ENCODE data around the gene GPC5.

Gene GPC5

DNA sequence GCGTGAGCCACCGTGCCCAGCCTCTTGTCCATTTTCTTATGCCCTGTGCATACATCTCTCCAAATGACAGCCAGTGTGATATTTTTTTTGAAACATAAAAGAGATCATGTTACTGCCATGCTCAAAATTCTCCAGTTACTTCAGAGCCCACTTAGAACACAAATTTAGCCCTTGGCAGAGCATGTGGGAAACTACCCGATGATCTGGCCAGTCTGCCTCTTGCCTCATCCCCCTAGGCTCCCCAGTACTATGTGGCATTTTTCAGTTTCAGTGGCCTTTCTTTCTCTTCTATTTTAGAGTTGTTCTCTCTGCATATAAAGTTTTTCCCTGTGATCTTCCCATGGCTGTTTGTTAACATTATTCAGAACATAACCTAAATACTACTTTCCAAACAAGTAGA is 323.0 kb downstream of the GPC5 start:
- no peak for DNase-seq (ENCODE audit: low spot score)

- DNase-seq (ENCODE audit: low spot score): peak; percentile 42
These were observed 324.0 kb downstream of the GPC5 start for GRCh38 chr13:91722267-91722884.

- DNase-seq (ENCODE audit: low spot score): no peak
These were observed 326.2 kb downstream of the GPC5 start for GRCh38 chr13:91724591-91724990.

- no peak for DNase-seq (ENCODE audit: low spot score)
These were observed 327.2 kb downstream of the GPC5 start for GRCh38 chr13:91725646-91726045.

DNA sequence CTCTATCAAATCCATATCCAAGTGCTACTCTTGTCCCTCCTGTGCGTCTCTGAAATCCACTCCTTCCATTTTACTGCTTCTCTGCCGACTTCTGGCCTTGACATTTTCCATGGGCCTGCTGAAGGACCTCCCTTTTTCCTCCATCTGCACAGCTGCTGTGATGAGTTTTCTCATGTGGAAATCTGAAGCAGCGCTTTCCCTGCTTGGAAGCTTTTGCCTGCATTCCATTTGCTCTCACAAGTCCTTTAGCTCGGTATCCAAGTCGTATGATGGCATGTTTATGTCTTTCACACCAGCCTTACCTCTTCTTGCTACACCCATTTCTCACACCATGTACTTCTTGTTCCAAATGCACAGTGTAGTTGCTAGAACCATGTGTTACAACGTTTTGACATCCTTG is 328.2 kb downstream of the GPC5 start:
- DNase-seq (ENCODE audit: low spot score): no peak

DNA sequence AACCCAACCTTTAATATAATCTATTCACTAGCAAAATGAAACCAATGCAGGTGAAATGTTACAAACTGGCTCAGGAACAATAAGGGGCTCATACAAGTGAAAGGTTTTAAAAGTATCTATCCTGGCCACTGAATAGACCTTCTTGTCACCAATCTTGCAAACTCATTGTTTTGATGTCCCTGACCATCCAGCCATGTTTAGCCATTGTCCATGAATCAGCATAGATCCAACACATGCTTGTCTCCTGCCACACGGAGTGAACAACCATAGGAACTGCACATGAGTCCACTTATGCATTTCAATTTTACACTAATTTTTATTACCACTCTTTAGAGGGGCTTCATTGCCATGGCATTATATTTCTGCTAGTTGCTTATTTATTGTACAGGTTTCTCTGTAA is 331.4 kb downstream of the GPC5 start:
- no peak for DNase-seq (ENCODE audit: low spot score)

DNA sequence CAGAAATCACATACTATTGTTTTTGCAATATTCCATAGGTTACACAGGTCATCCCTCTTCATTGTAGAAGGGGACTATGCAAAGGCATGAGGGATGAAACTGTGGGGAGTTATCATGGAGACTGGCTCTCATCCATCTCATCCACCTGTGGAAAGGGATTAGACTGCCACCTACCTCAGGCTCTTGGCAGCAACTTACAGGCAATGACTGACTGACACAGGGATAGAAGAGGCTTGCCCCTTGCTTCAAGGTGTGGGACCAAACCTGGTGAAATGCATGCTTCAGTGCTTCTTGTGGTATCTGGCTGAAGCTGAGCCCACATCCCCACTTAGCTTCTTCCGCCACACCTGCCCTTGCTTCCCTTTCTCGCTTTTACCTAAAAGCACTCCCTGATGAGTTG is 341.3 kb downstream of the GPC5 start:
- DNase-seq (ENCODE audit: low spot score): no peak

DNA sequence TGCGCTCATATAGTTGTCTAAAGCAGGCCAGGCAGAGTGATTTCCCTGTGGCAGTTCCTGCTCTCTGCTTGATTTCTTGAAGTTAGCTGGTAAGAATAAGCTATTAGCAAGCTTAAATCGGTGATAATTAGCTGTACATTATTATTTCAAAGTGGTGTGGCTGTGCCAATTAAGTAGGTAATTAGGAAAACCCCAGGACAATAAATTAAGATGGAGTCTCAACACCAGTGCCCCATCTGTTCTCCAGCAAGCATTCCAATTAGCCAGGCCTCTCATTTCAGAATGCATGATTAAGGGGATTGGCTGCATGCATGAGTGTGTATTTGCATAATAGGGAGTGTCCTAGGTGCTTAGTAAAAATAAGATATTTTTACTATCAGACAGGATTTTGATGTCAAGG is 342.3 kb downstream of the GPC5 start:
- no peak for DNase-seq (ENCODE audit: low spot score)

DNA sequence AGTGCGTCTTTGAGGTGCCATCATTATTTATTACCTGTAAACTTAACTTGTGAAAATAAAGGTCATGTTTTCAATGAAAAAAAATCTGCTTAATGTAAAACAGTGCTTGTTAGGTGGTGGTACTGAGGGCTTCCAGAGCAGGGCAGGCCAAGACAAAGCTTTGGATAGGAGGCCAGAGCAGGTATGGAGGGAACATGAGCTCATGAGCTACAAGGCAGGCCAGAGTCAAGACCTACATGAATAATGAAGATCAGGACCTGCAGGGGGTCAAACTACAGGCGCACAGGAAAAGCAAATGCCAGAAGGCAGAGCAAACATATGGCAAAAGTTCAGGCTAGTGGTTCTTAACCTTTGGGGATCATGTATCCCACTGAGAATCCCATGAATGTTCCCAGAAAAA is 343.5 kb downstream of the GPC5 start:
- no peak for DNase-seq (ENCODE audit: low spot score)

GRCh38 chr13:91744284-91744683 is 345.9 kb downstream of the GPC5 start:
- DNase-seq (ENCODE audit: low spot score): no peak

GRCh38 chr13:91745967-91746366 is 347.5 kb downstream of the GPC5 start:
- no peak for DNase-seq (ENCODE audit: low spot score)

GRCh38 chr13:91747186-91747585 is 348.8 kb downstream of the GPC5 start:
- DNase-seq (ENCODE audit: low spot score): peak; percentile 10

DNA sequence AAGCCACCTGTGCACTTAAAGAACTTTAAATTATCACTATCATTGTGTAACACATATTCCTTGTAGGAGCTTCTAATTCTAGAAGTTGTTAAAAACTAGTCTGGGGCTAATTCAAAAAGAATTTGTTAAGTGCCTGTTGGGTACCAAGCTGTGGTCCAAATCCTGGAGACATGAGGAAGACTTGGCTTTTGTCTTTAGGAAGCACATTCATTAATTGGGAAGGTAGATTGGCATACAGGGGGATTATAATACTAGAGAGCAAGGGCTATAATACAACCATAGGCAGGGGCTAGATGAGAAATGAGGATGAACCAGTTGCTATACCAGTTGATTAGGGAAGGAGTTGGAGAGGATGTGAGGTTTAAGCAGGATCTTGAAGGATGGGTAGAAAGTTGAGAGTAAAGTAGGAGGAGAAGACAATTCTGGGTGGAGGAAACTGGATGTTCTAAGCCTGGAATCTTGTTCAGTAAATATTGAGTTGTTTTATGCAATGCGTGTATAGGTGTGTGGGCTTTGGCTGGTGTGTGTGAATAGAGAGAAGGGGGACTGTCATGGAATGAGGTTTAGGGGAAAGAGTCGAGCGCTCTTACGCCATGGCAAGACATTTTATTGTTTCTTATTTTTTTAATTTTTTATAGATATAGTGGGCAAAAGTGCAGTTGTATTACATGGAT is 350.1 kb downstream of the GPC5 start:
- DNase-seq (ENCODE audit: low spot score): no peak

- DNase-seq (ENCODE audit: low spot score): no peak
These were observed 360.3 kb downstream of the GPC5 start for GRCh38 chr13:91758724-91759123.

- no peak for DNase-seq (ENCODE audit: low spot score)
These were observed 364.5 kb downstream of the GPC5 start for GRCh38 chr13:91762957-91763356.

GRCh38 chr13:91764527-91764926 is 366.1 kb downstream of the GPC5 start:
- no peak for DNase-seq (ENCODE audit: low spot score)

DNA sequence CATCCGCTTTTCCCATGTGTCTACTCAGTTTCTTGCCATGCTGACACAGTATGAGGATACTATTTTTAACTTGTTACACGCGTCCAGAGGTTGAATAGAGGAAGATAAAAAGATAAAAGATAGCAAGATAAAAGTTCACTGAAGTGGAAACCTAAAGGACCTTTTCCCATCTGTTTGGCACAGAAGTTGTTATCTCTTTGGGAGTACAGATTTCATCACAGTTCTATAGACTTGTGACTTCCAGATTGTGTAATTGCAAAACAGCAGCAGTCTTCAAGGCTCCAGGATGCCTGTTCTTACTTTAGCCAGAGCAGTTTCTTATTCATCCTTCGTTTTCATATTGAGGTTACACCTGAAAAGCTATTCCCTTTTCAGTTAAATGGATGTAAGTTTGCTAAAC is 369.2 kb downstream of the GPC5 start:
- no peak for DNase-seq (ENCODE audit: low spot score)

DNA sequence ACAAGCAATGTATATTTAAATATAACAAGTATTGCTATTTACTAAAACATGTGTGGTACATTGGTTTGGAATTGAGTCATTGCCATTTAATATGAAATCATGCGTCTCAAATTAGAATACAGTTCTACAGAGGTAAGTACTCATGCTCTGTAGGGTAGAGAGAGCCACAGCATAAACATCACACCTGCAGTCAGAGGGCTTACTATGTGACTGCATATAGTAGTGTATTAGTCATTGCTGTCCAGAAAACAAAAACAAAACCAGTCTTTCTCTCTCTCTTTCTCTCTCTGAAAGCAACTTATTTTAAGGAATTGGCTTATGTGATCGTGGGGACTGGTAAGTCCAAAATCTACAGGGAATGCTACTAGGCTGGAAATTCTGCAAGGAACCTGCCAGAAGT is 370.3 kb downstream of the GPC5 start:
- no peak for DNase-seq (ENCODE audit: low spot score)

- DNase-seq (ENCODE audit: low spot score): no peak
These were observed 372.8 kb downstream of the GPC5 start for GRCh38 chr13:91771229-91771628.

- DNase-seq (ENCODE audit: low spot score): peak; percentile 17
These were observed 375.3 kb downstream of the GPC5 start for GRCh38 chr13:91773591-91774227.

DNA sequence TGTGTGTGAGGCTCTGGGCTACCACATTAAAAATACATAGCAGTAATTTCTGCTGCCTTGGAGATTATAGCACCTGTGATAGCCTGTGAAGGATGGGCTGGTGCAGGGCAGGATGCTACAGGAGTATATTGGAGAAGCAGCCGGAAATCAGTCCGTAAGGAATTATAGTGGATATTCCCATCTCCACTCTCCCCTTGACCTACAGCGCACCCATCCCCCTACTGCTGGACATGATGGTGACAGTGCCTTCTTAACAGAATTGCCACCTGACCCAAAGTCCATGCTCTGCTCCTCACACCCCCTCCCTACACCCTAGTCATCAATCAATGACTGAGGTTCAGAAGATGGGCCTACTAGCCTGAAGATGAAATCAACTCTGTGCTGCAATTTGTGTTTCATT is 376.0 kb downstream of the GPC5 start:
- no peak for DNase-seq (ENCODE audit: low spot score)

DNA sequence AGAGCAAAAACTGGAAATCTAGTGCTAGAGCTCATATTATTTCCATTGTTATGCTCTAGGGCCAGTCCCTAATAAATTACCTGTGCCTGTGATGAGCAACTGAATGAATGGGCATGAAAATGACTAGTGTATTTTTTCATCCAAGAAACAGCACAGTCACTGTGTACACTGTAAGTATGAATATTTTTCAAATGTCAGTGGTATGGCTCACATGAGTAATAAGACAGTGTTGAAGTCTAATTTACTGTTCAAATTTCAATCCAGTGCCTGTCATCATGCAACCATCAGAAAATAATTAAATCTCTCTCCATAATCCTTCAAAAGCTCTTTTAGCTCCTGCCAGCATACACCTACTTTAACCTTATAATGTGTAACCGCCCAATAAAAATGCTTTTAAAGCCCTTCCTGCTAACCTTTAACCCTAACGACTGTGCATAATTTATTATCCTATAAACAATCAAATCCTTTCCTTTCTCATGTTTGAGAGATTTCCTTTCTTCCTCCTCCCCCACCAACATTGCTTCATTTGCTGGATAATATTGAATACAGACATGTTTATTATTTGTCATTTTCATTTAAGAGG is 378.3 kb downstream of the GPC5 start:
- no peak for DNase-seq (ENCODE audit: low spot score)

- no peak for DNase-seq (ENCODE audit: low spot score)
These were observed 379.7 kb downstream of the GPC5 start for GRCh38 chr13:91778123-91778522.

Measured in putamen (tissue), 1 donor.